Naive B cell (primary cell): ENCODE measurements around the gene NRXN2. TPM values are rescaled to one million over a fixed set of nuclear protein-coding genes. Genes with fewer than 3 reads are reported as not detected.

Experiments
- ATAC-seq, 2 donors: fragments of 150-1000 bp; cut with Tn5 transposase; 2 replicates each; pipeline ENCODE4 v1.10.0; 2021; ENCODE audit warnings: low read depth in 2 of 2, mild to moderate bottlenecking in 2 of 2, moderate library complexity in 2 of 2
- DNase-seq: peaks from one replicate; pipeline ENCODE4 v3.0.0; 2022
- H3K27ac Mint-ChIP-seq, 6 donors: one replicate each; pipeline ENCODE4 v1.8.0; 2020 to 2022; ENCODE audit warnings: mild to moderate bottlenecking in 6 of 6, mixed read lengths in 6 of 6, moderate library complexity in 5 of 6, inconsistent platforms in 2 of 6
- H3K27me3 Mint-ChIP-seq, 3 donors: one replicate each; pipeline ENCODE4 v1.8.0; 2021 to 2022; ENCODE audit warnings: mixed read lengths in 3 of 3, mild to moderate bottlenecking in 1 of 3
- H3K36me3 Mint-ChIP-seq, 2 donors: one replicate each; pipeline ENCODE4 v1.8.0; 2020 to 2022; ENCODE audit warnings: mixed read lengths in 2 of 2, inconsistent platforms in 1 of 2, mild to moderate bottlenecking in 1 of 2
- H3K4me1 Mint-ChIP-seq, 3 donors: one replicate each; pipeline ENCODE4 v1.8.0; 2020 to 2022; ENCODE audit warnings: mixed read lengths in 3 of 3, inconsistent platforms in 1 of 3, mild to moderate bottlenecking in 1 of 3, moderate library complexity in 1 of 3
- H3K4me3 Mint-ChIP-seq, 8 donors: one replicate each; pipeline ENCODE4 v1.8.0; 2020 to 2022; ENCODE audit warnings: mild to moderate bottlenecking in 8 of 8, mixed read lengths in 8 of 8, moderate library complexity in 8 of 8, inconsistent platforms in 2 of 8
- H3K9me3 Mint-ChIP-seq, 7 donors: one replicate each; pipeline ENCODE4 v1.8.0; 2020 to 2022; ENCODE audit warnings: mixed read lengths in 7 of 7, mild to moderate bottlenecking in 5 of 7, inconsistent platforms in 2 of 7, moderate library complexity in 1 of 7
- polyA plus RNA-seq, 6 donors: library from polyadenylated mRNA; unstranded; fragments of 300-500 nt; fragmentation: Illumina TruSeq; gene quantifications; one replicate each; pipeline ENCODE4 v1.2.3, GENCODE V29; 2021; ENCODE audit warnings: low read depth in 6 of 6

Gene NRXN2
- polyA plus RNA-seq, 6 donors from 2014 or later: not detected

GRCh38 chr11:64754919-64755662 is 32.1 kb upstream of the NRXN2 start:
- ATAC-seq (no peak), DNase-seq (no peak)
- Mint-ChIP-seq H3K27ac (peak overlapping the region in 2 of 6 donors; percentile 36 to 77), H3K4me1 (peaks cover 28 to 42% (median 31%) of the 10 kb centered on the region in 3 donors), H3K27me3 (no peaks in the 10 kb centered on the region), H3K9me3 (no peaks in the 10 kb centered on the region), H3K36me3 (peaks cover 0 to 24% of the 10 kb centered on the region in 2 donors), H3K4me3 (no peak overlapping the region)

- H3K36me3 Mint-ChIP-seq: peaks cover 0 to 25% of the 10 kb centered on the region in 2 donors
- H3K9me3 Mint-ChIP-seq: no peaks in the 10 kb centered on the region
- H3K27me3 Mint-ChIP-seq: no peaks in the 10 kb centered on the region
- DNase-seq: no peak
- no peak overlapping the region for H3K4me3 Mint-ChIP-seq
- peaks cover 25 to 40% (median 26%) of the 10 kb centered on the region in 3 donors for H3K4me1 Mint-ChIP-seq
- H3K27ac Mint-ChIP-seq: no peak overlapping the region
- ATAC-seq: no peak
Observed at GRCh38 chr11:64754124-64754918, 31.3 kb upstream of the NRXN2 start.

GRCh38 chr11:64753380-64754123 is 30.6 kb upstream of the NRXN2 start:
- no peak overlapping the region for H3K4me3 Mint-ChIP-seq
- peaks cover 23 to 41% (median 26%) of the 10 kb centered on the region in 3 donors for H3K4me1 Mint-ChIP-seq
- DNase-seq (no peak), ATAC-seq (no peak)
- H3K9me3 Mint-ChIP-seq: no peaks in the 10 kb centered on the region
- H3K27ac Mint-ChIP-seq: peak overlapping the region in 2 of 6 donors; percentile 57 to 70
- H3K36me3 Mint-ChIP-seq: peaks cover 0 to 25% of the 10 kb centered on the region in 2 donors
- no peaks in the 10 kb centered on the region for H3K27me3 Mint-ChIP-seq

GRCh38 chr11:64753019-64753379 is 30.0 kb upstream of the NRXN2 start:
- H3K36me3 Mint-ChIP-seq: peaks cover 0 to 25% of the 10 kb centered on the region in 2 donors
- no peaks in the 10 kb centered on the region for H3K9me3 Mint-ChIP-seq
- DNase-seq (no peak), ATAC-seq (no peak)
- H3K27ac Mint-ChIP-seq: peak overlapping the region in 1 of 6 donors; percentile 57
- no peaks in the 10 kb centered on the region for H3K27me3 Mint-ChIP-seq
- no peak overlapping the region for H3K4me3 Mint-ChIP-seq
- H3K4me1 Mint-ChIP-seq: peaks cover 27 to 47% (median 29%) of the 10 kb centered on the region in 3 donors

DNA sequence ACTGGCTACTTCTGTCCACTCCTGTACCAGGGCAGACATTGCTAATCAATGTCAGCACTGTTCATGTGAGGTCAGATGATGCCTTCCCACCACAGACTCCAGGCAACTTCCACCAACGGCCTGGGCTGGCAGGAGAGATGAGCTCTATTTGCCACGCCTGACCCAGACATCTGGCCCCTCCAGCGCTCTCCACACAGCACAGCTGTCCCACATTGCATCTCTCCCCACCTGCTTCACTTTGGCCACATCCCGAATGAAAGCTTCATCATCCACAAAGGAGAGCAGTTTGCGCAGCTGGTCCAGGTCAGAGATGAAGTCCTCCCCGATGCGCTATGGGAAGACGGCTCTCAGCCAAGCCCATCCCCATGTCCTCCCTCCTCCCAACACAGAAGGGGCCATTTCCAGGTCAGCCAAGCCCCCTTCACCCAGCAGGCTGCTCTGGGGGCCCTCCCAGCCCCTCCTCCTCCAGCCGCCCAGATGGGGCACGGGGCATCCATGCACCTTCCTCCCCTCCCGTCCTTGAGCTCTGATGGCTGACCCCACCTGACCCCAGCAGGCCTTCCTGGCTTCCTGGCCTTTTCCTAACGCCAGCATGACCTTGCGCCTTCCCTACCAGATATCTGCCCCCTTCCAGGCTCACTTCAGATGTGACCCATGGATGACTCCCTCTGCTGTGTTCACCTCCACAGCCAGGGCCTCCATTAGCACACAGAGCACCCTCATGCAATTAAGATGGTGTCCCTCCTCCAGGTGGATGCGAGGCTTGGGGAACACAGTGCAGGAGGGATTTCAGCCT is 29.4 kb upstream of the NRXN2 start:
- Mint-ChIP-seq H3K4me3 (peak overlapping the region in 2 of 8 donors; percentile 37 to 60), H3K27me3 (no peaks in the 10 kb centered on the region), H3K27ac (peak overlapping the region in 2 of 6 donors; percentile 57 to 79)

GRCh38 chr11:64751580-64751979 is 28.6 kb upstream of the NRXN2 start:
- peaks cover 0 to 25% of the 10 kb centered on the region in 2 donors for H3K36me3 Mint-ChIP-seq
- no peaks in the 10 kb centered on the region for H3K9me3 Mint-ChIP-seq
- DNase-seq: no peak
- ATAC-seq: no peak
- no peak overlapping the region for H3K4me3 Mint-ChIP-seq
- H3K27ac Mint-ChIP-seq: peak overlapping the region in 1 of 6 donors; percentile 71
- no peaks in the 10 kb centered on the region for H3K27me3 Mint-ChIP-seq
- H3K4me1 Mint-ChIP-seq: peaks cover 27 to 55% (median 39%) of the 10 kb centered on the region in 3 donors

More for the DNA sequence above, 29.4 kb upstream of the NRXN2 start:
- H3K9me3 Mint-ChIP-seq: no peaks in the 10 kb centered on the region
- ATAC-seq (no peak), DNase-seq (no peak)
- peaks cover 0 to 25% of the 10 kb centered on the region in 2 donors for H3K36me3 Mint-ChIP-seq
- peaks cover 29 to 49% (median 32%) of the 10 kb centered on the region in 3 donors for H3K4me1 Mint-ChIP-seq

- DNase-seq: no peak
- ATAC-seq: no peak
- Mint-ChIP-seq H3K4me3 (no peak overlapping the region), H3K27me3 (no peaks in the 10 kb centered on the region), H3K36me3 (peaks cover 0 to 25% of the 10 kb centered on the region in 2 donors), H3K27ac (peak overlapping the region in 1 of 6 donors; percentile 67), H3K4me1 (peaks cover 30 to 60% (median 43%) of the 10 kb centered on the region in 3 donors), H3K9me3 (no peaks in the 10 kb centered on the region)
Observed at GRCh38 chr11:64751136-64751535, 28.1 kb upstream of the NRXN2 start.

DNA sequence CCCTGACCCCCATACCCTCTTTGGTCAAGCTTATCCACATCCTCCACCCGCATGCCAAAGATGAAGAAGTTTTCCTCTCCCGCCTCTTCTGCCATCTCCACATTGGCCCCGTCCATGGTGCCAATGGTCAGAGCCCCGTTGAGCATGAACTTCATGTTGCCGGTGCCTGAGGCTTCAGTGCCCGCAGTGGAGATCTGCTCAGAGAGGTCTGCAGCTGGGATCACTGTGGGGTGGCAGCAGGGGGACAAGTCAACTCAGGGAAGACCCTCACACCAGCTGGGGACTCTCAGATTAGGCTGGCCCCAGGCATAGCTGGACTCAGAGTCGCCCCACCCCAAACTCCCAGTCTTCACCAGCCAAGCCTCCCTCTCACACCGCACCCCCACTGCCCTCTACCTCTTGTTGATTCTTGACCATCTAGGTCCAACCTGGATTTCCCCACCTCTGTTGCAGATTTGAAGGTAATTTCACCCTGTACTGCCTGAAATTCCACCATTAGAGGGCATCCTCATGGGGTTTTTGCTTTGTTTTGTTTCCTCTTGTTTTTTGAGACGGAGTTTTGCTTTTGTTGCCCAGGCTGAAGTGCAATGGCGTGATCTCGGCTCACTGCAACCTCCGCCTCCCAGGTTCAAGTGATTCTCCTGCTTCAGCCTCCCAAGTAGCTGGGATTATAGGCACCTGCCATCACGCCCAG is 27.5 kb upstream of the NRXN2 start:
- Mint-ChIP-seq H3K27ac (peak overlapping the region in 4 of 6 donors; percentile 58 to 72 (median 69)), H3K36me3 (peaks cover 0 to 25% of the 10 kb centered on the region in 2 donors), H3K27me3 (no peaks in the 10 kb centered on the region), H3K4me3 (peak overlapping the region in 5 of 8 donors; percentile 40 to 83 (median 55)), H3K9me3 (no peaks in the 10 kb centered on the region), H3K4me1 (peaks cover 31 to 60% (median 50%) of the 10 kb centered on the region in 3 donors)
- ATAC-seq (no peak), DNase-seq (no peak)

- peaks cover 0 to 18% of the 10 kb centered on the region in 2 donors for H3K36me3 Mint-ChIP-seq
- peaks cover 40 to 65% (median 63%) of the 10 kb centered on the region in 3 donors for H3K4me1 Mint-ChIP-seq
- H3K9me3 Mint-ChIP-seq: no peaks in the 10 kb centered on the region
- no peaks in the 10 kb centered on the region for H3K27me3 Mint-ChIP-seq
- peak overlapping the region in 4 of 6 donors; percentile 38 to 99 (median 90) for H3K27ac Mint-ChIP-seq
- no peak for DNase-seq
- peak overlapping the region in 6 of 8 donors; percentile 33 to 92 (median 60) for H3K4me3 Mint-ChIP-seq
- no peak for ATAC-seq
Observed at GRCh38 chr11:64747961-64748665, 25.1 kb upstream of the NRXN2 start.

DNA sequence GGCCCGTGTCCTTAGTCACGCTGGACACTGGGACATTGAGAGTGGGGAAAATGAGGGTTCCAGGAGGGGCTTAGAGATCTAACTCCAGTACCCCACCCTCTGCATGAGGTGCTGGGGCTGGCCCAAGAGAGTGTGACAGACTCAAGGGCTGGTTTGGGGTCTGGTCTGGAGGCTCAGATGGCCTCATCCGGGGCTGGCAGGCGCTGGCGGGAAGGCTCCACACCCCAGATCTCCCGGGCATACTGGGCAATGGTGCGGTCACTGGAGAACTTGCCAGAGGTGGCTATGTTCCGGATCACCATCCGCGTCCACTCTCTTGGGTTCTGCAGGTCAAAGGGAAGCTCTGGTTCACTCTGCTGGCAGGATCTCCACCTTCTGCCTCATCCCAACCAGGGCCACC is 23.5 kb upstream of the NRXN2 start:
- DNase-seq (no peak), ATAC-seq (no peak)
- H3K27ac Mint-ChIP-seq: peak overlapping the region; percentile 70 to 99 (median 94)
- H3K27me3 Mint-ChIP-seq: no peaks in the 10 kb centered on the region
- peaks cover 0 to 12% of the 10 kb centered on the region in 2 donors for H3K36me3 Mint-ChIP-seq
- H3K9me3 Mint-ChIP-seq: no peaks in the 10 kb centered on the region
- peaks cover 41 to 66% (median 64%) of the 10 kb centered on the region in 3 donors for H3K4me1 Mint-ChIP-seq
- peak overlapping the region; percentile 73 to 99 (median 94) for H3K4me3 Mint-ChIP-seq

DNA sequence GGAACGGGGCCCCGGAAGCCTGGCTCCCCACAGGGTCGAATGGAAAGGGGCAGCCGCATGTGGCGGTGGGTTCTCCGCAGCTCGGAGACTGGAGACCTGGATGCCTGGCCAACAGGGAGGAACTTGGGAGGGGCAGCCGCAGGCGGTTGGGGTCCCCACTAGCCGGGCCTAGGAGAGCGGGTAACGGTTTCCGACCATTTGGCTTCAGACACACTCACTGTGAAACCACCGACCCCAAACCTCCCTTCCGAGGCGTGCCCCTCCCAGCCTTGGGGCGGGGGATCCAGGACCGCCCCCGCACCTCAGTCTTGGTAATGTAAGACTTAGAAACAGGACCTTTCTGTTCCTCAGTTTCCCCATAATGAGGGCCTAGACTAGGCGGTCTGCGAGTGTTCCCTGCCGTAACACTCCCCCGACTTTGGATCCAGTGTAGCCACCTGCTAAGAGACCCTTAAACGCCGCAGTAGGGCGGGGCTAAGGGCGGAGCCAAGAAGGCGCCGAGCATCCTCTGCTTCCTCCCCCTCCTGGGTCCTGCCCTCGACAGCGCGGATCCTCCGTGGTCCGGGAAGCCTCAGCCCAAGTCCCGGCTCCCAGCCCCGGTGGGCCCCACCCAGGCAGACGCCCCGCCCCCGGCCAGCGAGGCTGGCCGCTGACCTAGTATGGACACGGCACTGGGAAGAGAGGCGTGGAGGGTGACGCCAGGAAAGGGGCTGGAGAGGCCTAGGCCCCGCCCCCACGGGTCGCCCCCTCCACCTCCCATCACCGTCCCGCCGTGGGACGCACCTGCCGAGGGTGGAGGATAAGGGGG is 22.7 kb upstream of the NRXN2 start:
- DNase-seq: peak; percentile 90
- peak overlapping the region; percentile 92 to 99 (median 97) for H3K4me3 Mint-ChIP-seq
- peaks cover 43 to 71% (median 63%) of the 10 kb centered on the region in 3 donors for H3K4me1 Mint-ChIP-seq
- peaks cover 0 to 7% of the 10 kb centered on the region in 2 donors for H3K36me3 Mint-ChIP-seq
- peak overlapping the region; percentile 98 to 100 (median 99) for H3K27ac Mint-ChIP-seq
- no peaks in the 10 kb centered on the region for H3K9me3 Mint-ChIP-seq
- peak; percentile 44 to 47 for ATAC-seq
- H3K27me3 Mint-ChIP-seq: no peaks in the 10 kb centered on the region
